ENCODE measurements around the gene SLC25A19. TPM values are rescaled to one million over a fixed set of nuclear protein-coding genes. Genes with fewer than 3 reads are reported as not detected.
A peak's percentile ranks its signal among the peaks of the same experiment; 100 is the strongest.

Gene SLC25A19
- total and polyA plus RNA-seq, 2 of the 8 experiments (the other 6 are each of a cell fraction or from before 2014, with no cell fraction given) = 28.6 to 32.6 TPM

GRCh38 chr17:75267153-75267410 is 22.2 kb downstream of the SLC25A19 start:
- Histone ChIP-seq H3K4ac (replicated peaks; ENCODE audit: insufficient read length, low read depth, low read length) (no peak overlapping the region), H4K5ac (ENCODE audit: insufficient read length, low read depth, low read length) (no peak overlapping the region), H2AK5ac (ENCODE audit: low read depth, low read length) (no peak overlapping the region), H4K20me1 (replicated peaks in 1 of 2; ENCODE audit: control insufficient read depth in 1 of 2, insufficient read depth in 2 of 2, low read length in 2 of 2) (peaks cover 2 to 7% of the 10 kb centered on the region in 2 experiments), H3K23me2 (ENCODE audit: low read depth, low read length) (peaks cover 20% of the 10 kb centered on the region), H3K79me1 (ENCODE audit: low read depth, low read length) (no peaks in the 10 kb centered on the region), H3K36me3 (ENCODE audit: control insufficient read depth in 2 of 4, insufficient read depth in 4 of 4, low read length in 3 of 4) (peaks cover 12 to 34% (median 25%) of the 10 kb centered on the region in 4 experiments), H3K18ac (ENCODE audit: extremely low read depth, low read length) (no peak overlapping the region), H2BK20ac (ENCODE audit: low read length) (no peak overlapping the region), H2BK15ac (ENCODE audit: low read length) (no peak overlapping the region), H4K8ac (ENCODE audit: extremely low read depth, insufficient read depth, low read length) (no peak overlapping the region), H2BK5ac (ENCODE audit: low read depth, low read length) (peak overlapping the region; percentile 18; the same call in 1 of the 2 replicates), H2BK120ac (replicated peaks; ENCODE audit: low read depth, low read length) (no peak overlapping the region), H3K9me3 (ENCODE audit: insufficient read depth in 2 of 2, low read depth in 1 of 2, low read length in 1 of 2) (no peaks in the 10 kb centered on the region), H3K9ac (replicated peaks in 1 of 4; ENCODE audit: extremely low read depth in 1 of 4, low read depth in 3 of 4, low read length in 3 of 4) (no peak overlapping the region), H3K27ac (ENCODE audit: low read depth, low read length) (no peak overlapping the region), H3K4me3 (ENCODE audit: extremely low read depth in 1 of 4, insufficient read depth in 2 of 4, low read depth in 3 of 4, low read length in 4 of 4) (no peak overlapping the region), H3K56ac (replicated peaks; ENCODE audit: insufficient read length, low read depth, low read length) (no peak overlapping the region), H2AFZ (ENCODE audit: low read length) (no peak overlapping the region), H2BK12ac (ENCODE audit: low read depth, low read length) (no peak overlapping the region), H3K27me3 (replicated peaks in 1 of 4; ENCODE audit: control insufficient read depth in 3 of 4, extremely low read depth in 1 of 4, insufficient read depth in 3 of 4, low read length in 3 of 4) (no peaks in the 10 kb centered on the region), H3K4me2 (ENCODE audit: insufficient read depth in 1 of 2, low read depth in 2 of 2, low read length in 2 of 2) (no peak overlapping the region), H3K23ac (ENCODE audit: insufficient read length) (no peak overlapping the region), H3K4me1 (replicated peaks in 1 of 4; ENCODE audit: control insufficient read depth in 3 of 4, insufficient read depth in 4 of 4, low read length in 3 of 4) (peaks cover 0 to 8% (median 7%) of the 10 kb centered on the region in 4 experiments; a peak in 4 of 7 replicates), H3K14ac (ENCODE audit: insufficient read length) (no peak overlapping the region), H4K91ac (replicated peaks; ENCODE audit: insufficient read length, low read length) (no peak overlapping the region), H3K79me2 (ENCODE audit: control insufficient read depth in 1 of 2, insufficient read depth in 2 of 2, low read length in 2 of 2) (peaks cover 0 to 10% of the 10 kb centered on the region in 2 experiments; a peak in 2 of 4 replicates)
- ChIA-PET POLR2A (ENCODE audit: partially characterized antibody) (interaction anchor here (0.6 to 6.7 kb wide), 15 partner anchors 11 to 487 kb away, joined by 3 to 53 read pairs (median 4); partner anchors contain the start of genes JPT1, NUP85, SLC25A19 and SUMO2), CTCF (ENCODE audit: partially characterized antibody) (interaction anchor here (0.6 to 21.2 kb wide), 17 partner anchors 6 to 1810 kb away, joined by 3 to 369 read pairs (median 4); partner anchors contain the start of genes GGA3, GRB2 and MRPS7)
- DNase-seq (ENCODE audit: low read depth in 1 of 2, low spot score in 2 of 2) (no peak), FAIRE-seq (no peak)
- no peak for TF ChIP-seq KDM4A (IDR thresholded peaks at IDR 0.05; ENCODE audit: low read depth, low read length, severe bottlenecking)
- TF ChIP-seq BRCA1 (IDR thresholded peaks at IDR 0.05; ENCODE audit: low read depth, low read length) = no peak
- no peak for TF ChIP-seq RXRA (IDR thresholded peaks at IDR 0.05; ENCODE audit: insufficient read depth, low read depth, low read length)
- no peak for TF ChIP-seq TCF12 (IDR thresholded peaks at IDR 0.05; ENCODE audit: low read depth, low read length)
- TF ChIP-seq RNF2 (IDR thresholded peaks at IDR 0.05; ENCODE audit: borderline replicate concordance, low read depth, low read length, missing control alignments, poor library complexity, severe bottlenecking) = no peak
- no peak for TF ChIP-seq SAP30 (IDR thresholded peaks at IDR 0.05; ENCODE audit: insufficient read depth, insufficient replicate concordance, low read length)
- TF ChIP-seq SIN3A (conservative IDR thresholded peaks at IDR 0.05 in 1 of 2, IDR thresholded peaks at IDR 0.05 in 1 of 2; ENCODE audit: low read depth in 1 of 2, low read length in 2 of 2) = no peak
- no peak for TF ChIP-seq FOSL1 (IDR thresholded peaks at IDR 0.05; ENCODE audit: insufficient read depth, low read depth, low read length)
- 83% methylated on average over 2 of the region's 2 CpGs; no CpG with 5 or more reads in 1 of the 2 experiments for WGBS, 2 experiments (ENCODE audit: extremely low coverage in 1 of 2, insufficient coverage in 1 of 2, insufficient read length in 1 of 2, insufficient replicate concordance in 2 of 2, low coverage in 1 of 2, low lambda C conversion rate in 2 of 2, missing lambda C conversion rate in 1 of 2)
